ENCODE data around the gene CCDC89. TPM values are rescaled to one million over a fixed set of nuclear protein-coding genes. Genes with fewer than 3 reads are reported as not detected.

Gene CCDC89
- total and polyA plus RNA-seq, 2 of the 13 experiments (the other 11 are each of a cell fraction or from before 2014, with no cell fraction given) = 0.13 to 0.38 TPM

Other genes with a start within 250 kb of the CCDC89 start
- 1.0 and 1.1 TPM in 2 replicates for gene DLG2, start 58.9 kb downstream of the CCDC89 start, total RNA-seq (2016; rRNA removed; fragmentation: Illumina TruSeq; extraction: Trizol)
- gene DLG2, start 58.9 kb downstream of the CCDC89 start, polyA plus RNA-seq (2011; rRNA removed) = 0.34 and 0.46 TPM in 2 replicates
- gene TMEM126B, start 57.6 kb downstream of the CCDC89 start, total RNA-seq (2016; rRNA removed; fragmentation: Illumina TruSeq; extraction: Trizol) = 54.8 and 81.8 TPM in 2 replicates
- 26.2 and 33.6 TPM in 2 replicates for gene TMEM126B, start 57.6 kb downstream of the CCDC89 start, polyA plus RNA-seq (2011; rRNA removed)
- 66.9 and 68.7 TPM in 2 replicates for gene TMEM126A, start 38.2 kb downstream of the CCDC89 start, total RNA-seq (2016; rRNA removed; fragmentation: Illumina TruSeq; extraction: Trizol)
- gene TMEM126A, start 38.2 kb downstream of the CCDC89 start, polyA plus RNA-seq (2011; rRNA removed) = 33.8 and 59.5 TPM in 2 replicates
- 17.2 and 43.1 TPM in 2 replicates for gene CREBZF, start 21.1 kb downstream of the CCDC89 start, total RNA-seq (2016; rRNA removed; fragmentation: Illumina TruSeq; extraction: Trizol)
- 30.6 and 31.1 TPM in 2 replicates for gene CREBZF, start 21.1 kb downstream of the CCDC89 start, polyA plus RNA-seq (2011; rRNA removed)
- 0.58 and 0.77 TPM in 2 replicates for gene SYTL2, start 124.9 kb upstream of the CCDC89 start, total RNA-seq (2016; rRNA removed; fragmentation: Illumina TruSeq; extraction: Trizol)
- 0.64 and 0.90 TPM in 2 replicates for gene SYTL2, start 124.9 kb upstream of the CCDC89 start, polyA plus RNA-seq (2011; rRNA removed)
- gene CCDC83, start 169.2 kb upstream of the CCDC89 start, total RNA-seq (2016; rRNA removed; fragmentation: Illumina TruSeq; extraction: Trizol) = not detected in 2 replicates
- not detected in 2 replicates for gene CCDC83, start 169.2 kb upstream of the CCDC89 start, polyA plus RNA-seq (2011; rRNA removed)

All from HepG2 (cell line).